HG03575 (cell line): ENCODE measurements around the gene YWHAE.
"Not testable (repeated sequence)": the region's sequence is repeated elsewhere in the genome, so short reads cannot be mapped to it uniquely, and the experiment has no call there.

Experiments
- ATAC-seq: cut with Tn5 transposase; IDR thresholded peaks from one replicate; pipeline ENCODE4 v1.9.1; 2021; ENCODE audit not compliant: unreplicated experiment, insufficient number of reproducible peaks, low FRiP score; ENCODE audit errors: extremely low read depth

Gene YWHAE

GRCh38 chr17:1414001-1414574 lies 14.1 kb upstream of the YWHAE start:
- ATAC-seq, result no peak

- no peak for ATAC-seq
Measured at GRCh38 chr17:1413281-1413791, 13.3 kb upstream of the YWHAE start.

GRCh38 chr17:1412185-1413110 lies 12.4 kb upstream of the YWHAE start:
- ATAC-seq, result no peak

- ATAC-seq, result no peak
Measured at GRCh38 chr17:1402262-1402586, 2.2 kb upstream of the YWHAE start.

- ATAC-seq, result no peak
Measured at GRCh38 chr17:1398931-1399678, 917 bp downstream of the YWHAE start.

GRCh38 chr17:1398028-1398427 lies 2.0 kb downstream of the YWHAE start:
- ATAC-seq, result no peak

GRCh38 chr17:1395876-1396665 lies 4.0 kb downstream of the YWHAE start:
- ATAC-seq, result not testable (repeated sequence)

GRCh38 chr17:1391577-1391976 lies 8.4 kb downstream of the YWHAE start:
- no peak for ATAC-seq

GRCh38 chr17:1390432-1391367 lies 9.3 kb downstream of the YWHAE start:
- no peak for ATAC-seq

GRCh38 chr17:1387490-1388227 lies 12.4 kb downstream of the YWHAE start:
- not testable (repeated sequence) for ATAC-seq

GRCh38 chr17:1386675-1387190 lies 13.3 kb downstream of the YWHAE start:
- ATAC-seq, result not testable (repeated sequence)

- ATAC-seq, result no peak
Measured at GRCh38 chr17:1386265-1386664, 13.8 kb downstream of the YWHAE start.

- ATAC-seq, result no peak
Measured at GRCh38 chr17:1385861-1386260, 14.2 kb downstream of the YWHAE start.

GRCh38 chr17:1384905-1385435 lies 15.1 kb downstream of the YWHAE start:
- no peak for ATAC-seq

GRCh38 chr17:1379930-1380313 lies 20.1 kb downstream of the YWHAE start:
- ATAC-seq, result no peak

- ATAC-seq, result no peak
Measured at GRCh38 chr17:1379208-1379929, 20.7 kb downstream of the YWHAE start.
